M059J (cell line): ENCODE data around the gene CEMIP2. TPM values are rescaled to one million over a fixed set of nuclear protein-coding genes. Genes with fewer than 3 reads are reported as not detected.

Experiments
- DNase-seq: peaks from one replicate; pipeline ENCODE4 v3.0.0-alpha.2; 2012; ENCODE audit warnings: low read depth
- total RNA-seq: library from RNA; depleted of rRNA; stranded (reverse); fragments of >200 nt; shearing (Covaris generic); gene quantifications from 2 replicates; pipeline ENCODE4 v1.2.3, GENCODE V29; 2014; rRNA removed

CEMIP2 gene
- total RNA-seq, 1 experiment from 2014 or later = 42.3 TPM

DNA sequence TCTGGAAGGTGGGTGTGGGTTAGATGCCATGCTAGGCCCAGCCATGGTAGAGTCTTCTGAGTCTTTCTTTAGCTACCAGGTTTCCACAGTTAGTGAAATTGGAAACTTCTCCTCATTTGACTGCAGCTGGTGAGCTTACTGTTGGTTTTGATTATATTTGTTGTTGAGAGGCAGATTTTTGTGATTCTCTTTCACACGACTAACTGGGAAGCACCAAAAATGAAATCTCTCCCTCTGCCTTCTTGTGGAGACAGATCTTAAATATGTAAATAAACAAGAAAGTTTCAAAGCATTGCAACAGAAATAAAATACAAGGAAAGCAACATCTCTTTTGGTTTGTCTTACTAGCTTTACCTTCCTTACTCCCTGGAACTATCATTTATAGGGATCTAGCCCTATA is 122.2 kb downstream of the CEMIP2 start:
- DNase-seq = no peak

DNA sequence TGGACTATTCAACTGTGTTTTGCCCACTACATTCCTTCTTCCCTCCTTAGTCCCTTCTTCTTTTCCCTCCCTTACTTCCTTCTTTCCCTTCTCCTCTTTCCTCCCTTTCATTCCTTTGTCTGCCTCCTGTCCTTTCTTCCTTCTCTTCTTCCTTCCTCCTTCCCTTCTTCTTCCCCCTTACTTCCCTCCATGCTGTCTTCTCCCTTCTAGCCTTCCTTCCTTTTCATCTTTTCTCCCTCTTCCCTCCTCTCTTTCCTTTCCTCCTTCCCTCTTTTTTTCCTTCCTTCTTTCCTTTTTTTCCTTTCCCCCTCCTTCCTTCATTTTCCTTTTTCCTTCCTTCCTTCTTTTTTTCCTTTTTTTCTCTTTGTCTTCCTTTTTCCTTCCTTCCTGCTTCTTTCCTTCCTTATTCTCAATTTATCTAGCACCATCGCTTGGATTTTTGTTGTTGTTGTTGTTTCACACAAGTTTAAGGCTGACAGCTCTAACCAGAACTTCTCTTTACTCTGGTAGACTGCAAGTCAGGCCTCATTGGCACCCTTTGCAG is 123.4 kb downstream of the CEMIP2 start:
- no peak for DNase-seq

DNA sequence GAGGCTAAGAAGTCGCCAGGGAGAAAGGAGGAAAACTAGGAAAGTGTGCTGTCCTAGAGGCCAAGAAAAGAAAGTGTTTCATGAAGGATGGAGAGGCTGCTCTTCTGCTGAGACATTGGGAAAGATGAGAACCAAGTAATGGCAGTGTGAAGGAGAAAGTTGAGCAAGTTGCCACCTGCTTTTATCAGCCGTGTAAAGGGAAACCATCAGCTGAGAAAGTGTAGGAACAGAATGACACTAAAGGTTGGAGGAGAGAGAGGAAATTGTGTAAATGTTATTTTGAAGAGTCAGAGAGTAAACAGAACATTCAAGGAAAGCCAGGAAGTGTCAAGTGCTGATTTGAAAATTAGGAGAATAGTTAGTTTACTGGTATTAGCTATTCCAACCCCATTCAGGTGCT is 125.0 kb downstream of the CEMIP2 start:
- DNase-seq = no peak

DNA sequence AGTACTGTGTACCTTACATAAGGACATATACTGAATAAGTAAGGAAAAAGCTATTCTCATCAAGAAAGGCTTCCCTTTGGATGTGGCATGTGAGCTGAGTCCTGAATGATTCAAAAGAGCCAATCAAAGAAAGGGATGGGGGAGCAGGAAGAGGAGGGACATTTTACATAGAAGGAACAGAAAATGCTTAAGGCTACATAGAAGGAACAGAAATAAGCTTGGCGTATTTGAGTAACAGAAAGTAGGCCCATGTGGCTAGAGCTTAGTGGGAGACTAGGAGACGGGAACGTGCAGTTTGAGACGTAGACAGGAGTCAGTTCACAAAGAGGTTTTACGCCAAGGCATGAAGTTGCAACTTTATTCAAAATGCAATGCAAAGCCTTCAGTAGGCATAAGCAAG is 126.3 kb downstream of the CEMIP2 start:
- no peak for DNase-seq

DNA sequence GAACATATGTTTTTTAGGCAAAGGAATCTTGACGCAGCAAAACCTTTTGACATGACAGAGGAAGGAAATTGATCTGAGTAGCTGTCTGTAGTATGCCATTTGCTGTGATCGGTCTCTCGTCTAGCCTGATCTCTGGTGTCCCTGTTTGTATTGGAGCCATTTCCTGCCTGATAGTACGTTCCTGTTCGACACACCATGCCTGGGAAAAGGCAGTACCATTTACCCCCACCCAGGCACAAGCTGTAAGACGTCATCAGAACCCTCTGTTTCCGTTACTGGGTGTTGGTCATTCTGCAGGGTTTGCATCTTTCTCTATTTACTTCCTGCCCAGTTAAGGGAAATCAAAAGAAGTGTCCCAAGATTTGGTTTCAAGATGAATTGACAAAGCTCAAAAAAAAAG is 129.7 kb downstream of the CEMIP2 start:
- DNase-seq = no peak

DNA sequence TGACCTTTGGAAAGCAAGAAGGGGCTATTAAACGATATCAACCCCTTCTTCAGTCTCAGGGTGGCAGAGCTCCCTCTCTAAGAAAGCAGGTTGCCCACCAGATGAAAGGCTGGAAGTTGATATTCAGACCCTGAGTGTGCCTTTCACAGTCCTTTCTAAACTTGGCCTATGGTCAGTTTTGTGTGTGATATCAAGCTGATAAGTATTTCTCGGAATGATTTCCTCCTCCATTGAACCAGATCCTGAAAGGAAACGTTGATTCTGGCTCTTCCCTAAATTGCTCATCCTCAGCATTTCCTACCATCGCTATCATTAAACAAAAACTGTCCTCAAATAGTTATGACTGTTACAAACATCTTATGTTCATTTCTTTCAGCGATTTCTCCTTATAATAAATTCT is 130.4 kb downstream of the CEMIP2 start:
- no peak for DNase-seq

DNA sequence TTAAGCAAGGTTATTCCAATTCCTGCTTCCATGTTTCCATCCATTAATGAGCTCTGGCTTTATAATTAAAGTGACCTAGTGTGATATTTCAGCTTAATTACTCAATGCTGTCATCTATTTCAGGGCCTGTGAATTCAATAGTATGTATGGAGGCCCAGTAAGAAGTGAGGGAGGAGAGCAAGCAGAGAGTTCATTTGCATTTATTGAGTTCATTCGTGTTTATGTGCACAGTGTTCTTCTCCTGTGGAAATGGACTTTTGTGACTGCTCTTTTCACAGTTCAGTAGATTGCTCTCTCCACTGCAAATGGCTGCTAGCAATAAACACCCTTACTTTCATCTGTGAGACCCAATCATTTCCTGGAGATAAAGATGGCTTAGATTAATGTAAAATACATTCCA is 130.9 kb downstream of the CEMIP2 start:
- DNase-seq = no peak

DNA sequence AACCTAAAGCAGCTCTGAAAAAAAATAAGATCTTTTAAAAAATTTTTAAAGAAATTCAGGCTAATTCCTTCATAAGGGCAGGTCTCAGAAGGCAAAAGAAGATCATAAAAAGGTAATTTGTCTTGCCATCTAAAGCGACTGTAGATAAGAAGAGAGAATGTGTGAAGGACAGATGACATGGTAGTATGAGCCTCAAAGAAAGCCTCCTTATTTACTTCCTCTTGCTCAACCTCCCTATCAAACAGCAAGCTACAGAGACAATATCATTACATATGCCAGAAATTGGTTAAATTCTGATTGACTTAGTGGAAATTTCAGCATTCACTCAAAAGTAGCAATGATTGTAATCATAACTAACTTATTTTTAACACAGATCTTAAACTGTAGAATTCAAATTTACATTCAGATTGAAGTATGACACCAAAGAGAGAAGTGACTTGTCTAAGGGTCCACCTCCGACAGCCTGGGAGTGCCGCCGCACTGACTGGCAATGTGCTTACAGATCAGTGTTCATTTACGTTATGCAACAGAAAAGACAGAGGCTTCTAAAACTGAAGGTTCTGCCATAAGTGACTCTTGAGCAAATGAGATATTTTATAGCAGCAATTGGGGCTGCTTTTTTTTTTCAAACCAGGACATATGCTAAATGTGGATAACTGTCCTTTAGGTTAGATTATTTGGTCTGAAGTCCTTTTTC is 132.0 kb downstream of the CEMIP2 start:
- DNase-seq = no peak

DNA sequence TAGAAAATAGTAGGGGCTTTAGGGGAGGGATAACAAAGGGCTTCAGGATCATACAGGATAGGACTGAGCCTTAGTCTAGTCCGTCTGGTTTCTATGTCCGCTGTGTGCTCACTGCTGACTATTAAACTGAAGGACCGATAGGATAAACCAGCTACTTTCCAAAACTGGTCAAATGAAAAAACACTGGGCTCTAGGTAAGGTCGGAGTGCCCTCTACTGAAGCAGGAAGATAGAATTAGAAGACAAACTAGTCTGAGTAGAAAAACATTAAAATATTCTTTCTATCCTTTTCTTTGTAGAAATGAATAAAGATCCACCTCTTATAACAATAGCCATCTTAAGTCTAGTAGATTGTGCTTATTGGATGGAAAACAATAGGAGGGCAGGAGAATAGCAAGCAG is 133.6 kb downstream of the CEMIP2 start:
- no peak for DNase-seq

Other genes with a start within 250 kb of the CEMIP2 start
- 34.5 and 49.0 TPM in 2 replicates for gene ABHD17B, start 142.7 kb upstream of the CEMIP2 start, total RNA-seq
- gene C9orf85, start 143.1 kb upstream of the CEMIP2 start, total RNA-seq = 24.9 and 32.2 TPM in 2 replicates